Naive thymus-derived CD4-positive, alpha-beta T cell (primary cell): ENCODE measurements around the gene WDR88. TPM values are rescaled to one million over a fixed set of nuclear protein-coding genes. Genes with fewer than 3 reads are reported as not detected.

Experiments
- ATAC-seq: fragments of 150-1000 bp; cut with Tn5 transposase; 2 replicates; pipeline ENCODE4 v1.10.0; 2021; ENCODE audit warnings: mild to moderate bottlenecking, moderate library complexity
- CTCF ChIA-PET: fragments of 350-600 bp; sonication (Branson Sonifier 250); formaldehyde crosslinking; loops from one replicate; lab custom pipeline; 2021; ENCODE audit warnings: antibody characterized with exemption; lab: Charles Lee
- POLR2A ChIA-PET: fragments of 350-600 bp; sonication (Branson Sonifier 250); formaldehyde crosslinking; loops from one replicate; lab custom pipeline; 2021; ENCODE audit warnings: antibody characterized with exemption, inconsistent platforms; lab: Charles Lee
- DNase-seq, 9 donors: peaks; one replicate each; pipeline versions ENCODE4 v3.0.0 to v3.0.0-alpha.2; 2020 to 2022; ENCODE audit warnings: mixed read lengths in 1 of 9
- H3K27ac ChIP-seq: one replicate; pipeline ENCODE4 v1.7.0; 2013; ENCODE audit warnings: mild to moderate bottlenecking, low read depth, low read length, moderate library complexity
- H3K27me3 ChIP-seq, 2 donors: one replicate each; pipeline ENCODE4 v1.7.0; 2013; ENCODE audit warnings: low read length in 2 of 2, mild to moderate bottlenecking in 2 of 2, moderate library complexity in 2 of 2; ENCODE audit not compliant: control insufficient read depth in 2 of 2, insufficient read depth in 2 of 2
- H3K36me3 ChIP-seq, 3 experiments: 1 replicate in 2 of 3; 2 replicates in 1 of 3; pipeline ENCODE4 v1.7.0; 2013; ENCODE audit warnings: low read length in 3 of 3, mild to moderate bottlenecking in 3 of 3, moderate library complexity in 1 of 3; ENCODE audit not compliant: insufficient read depth in 3 of 3, control insufficient read depth in 2 of 3
- H3K4me1 ChIP-seq, 2 donors: one replicate each; pipeline ENCODE4 v1.7.0; 2013; ENCODE audit warnings: low read length in 2 of 2, mild to moderate bottlenecking in 2 of 2, moderate library complexity in 1 of 2; ENCODE audit not compliant: control insufficient read depth in 2 of 2, insufficient read depth in 2 of 2
- H3K4me3 ChIP-seq: 2 replicates; pipeline ENCODE4 v1.7.0; 2013; ENCODE audit warnings: mild to moderate bottlenecking, low read length
- H3K9me3 ChIP-seq, 3 experiments: 1 replicate in 2 of 3; 2 replicates in 1 of 3; pipeline ENCODE4 v1.7.0; 2013; ENCODE audit warnings: low read length in 3 of 3; ENCODE audit not compliant: control insufficient read depth in 2 of 3
- H3K27ac Mint-ChIP-seq, 9 donors: one replicate each; pipeline ENCODE4 v1.8.0; 2020 to 2022; ENCODE audit warnings: mixed read lengths in 9 of 9, mild to moderate bottlenecking in 8 of 9, moderate library complexity in 5 of 9, inconsistent platforms in 2 of 9
- H3K27me3 Mint-ChIP-seq, 5 donors: one replicate each; pipeline ENCODE4 v1.8.0; 2021 to 2022; ENCODE audit warnings: mixed read lengths in 5 of 5, mild to moderate bottlenecking in 1 of 5
- H3K36me3 Mint-ChIP-seq, 5 donors: one replicate each; pipeline ENCODE4 v1.8.0; 2020 to 2022; ENCODE audit warnings: mixed read lengths in 5 of 5, mild to moderate bottlenecking in 3 of 5, inconsistent platforms in 1 of 5
- H3K4me1 Mint-ChIP-seq, 7 donors: one replicate each; pipeline ENCODE4 v1.8.0; 2020 to 2022; ENCODE audit warnings: mixed read lengths in 7 of 7, mild to moderate bottlenecking in 3 of 7, inconsistent platforms in 1 of 7
- H3K4me3 Mint-ChIP-seq, 10 donors: one replicate each; pipeline ENCODE4 v1.8.0; 2020 to 2022; ENCODE audit warnings: mild to moderate bottlenecking in 10 of 10, mixed read lengths in 10 of 10, moderate library complexity in 6 of 10, inconsistent platforms in 2 of 10
- H3K9me3 Mint-ChIP-seq, 11 donors: one replicate each; pipeline ENCODE4 v1.8.0; 2020 to 2022; ENCODE audit warnings: mixed read lengths in 11 of 11, mild to moderate bottlenecking in 4 of 11, inconsistent platforms in 1 of 11, moderate library complexity in 1 of 11
- intact Hi-C, 2 donors: fragments of 100-400 bp; cut with micrococcal nuclease; formaldehyde crosslinking; loops; one replicate each; pipeline ENCODE4 v1.15.1; 2023
- polyA plus RNA-seq, 2 donors: library from polyadenylated mRNA; unstranded; fragments of 300-500 nt; fragmentation: Illumina TruSeq; gene quantifications; one replicate each; pipeline ENCODE4 v1.2.3, GENCODE V29; 2021
- total RNA-seq, 6 experiments: library from RNA in 5 of 6; stranded (reverse) in 5 of 6; gene quantifications; 1 replicate in 5 of 6; 2 replicates in 1 of 6; pipeline ENCODE4 v1.2.3 and lab custom pipeline; 2021 to 2026

WDR88 gene
- total and polyA plus RNA-seq, 7 experiments from 2014 or later, result 0.15 to 0.62 (median 0.37) TPM; not detected in 3

- ATAC-seq, result no peak
- Histone ChIP-seq H3K27me3 (no peaks in the 10 kb centered on the region), H3K27ac (no peak overlapping the region), H3K4me1 (no peaks in the 10 kb centered on the region), H3K9me3 (no peaks in the 10 kb centered on the region), H3K36me3 (peaks cover 0 to 78% (median 15%) of the 10 kb centered on the region in 3 experiments), H3K4me3 (no peak overlapping the region)
- Mint-ChIP-seq H3K9me3 (no peaks in the 10 kb centered on the region), H3K36me3 (peaks cover 15 to 49% (median 22%) of the 10 kb centered on the region in 5 donors), H3K4me3 (no peak overlapping the region), H3K27me3 (no peaks in the 10 kb centered on the region), H3K4me1 (peaks cover 0 to 1% (median 0%) of the 10 kb centered on the region in 7 donors), H3K27ac (no peak overlapping the region)
- POLR2A ChIA-PET, result no interaction called here
- DNase-seq, result no peak
- intact Hi-C loops, result no loop called here
- CTCF ChIA-PET, result no interaction called here
These were observed 21.6 kb upstream of the WDR88 start for GRCh38 chr19:33110137-33110910.

- peaks cover 0 to 84% (median 16%) of the 10 kb centered on the region in 3 experiments for H3K36me3 ChIP-seq
- peaks cover 0 to 1% (median 0%) of the 10 kb centered on the region in 7 donors for H3K4me1 Mint-ChIP-seq
- no peak for ATAC-seq
These were observed 20.3 kb upstream of the WDR88 start for GRCh38 chr19:33111587-33111986.

DNA sequence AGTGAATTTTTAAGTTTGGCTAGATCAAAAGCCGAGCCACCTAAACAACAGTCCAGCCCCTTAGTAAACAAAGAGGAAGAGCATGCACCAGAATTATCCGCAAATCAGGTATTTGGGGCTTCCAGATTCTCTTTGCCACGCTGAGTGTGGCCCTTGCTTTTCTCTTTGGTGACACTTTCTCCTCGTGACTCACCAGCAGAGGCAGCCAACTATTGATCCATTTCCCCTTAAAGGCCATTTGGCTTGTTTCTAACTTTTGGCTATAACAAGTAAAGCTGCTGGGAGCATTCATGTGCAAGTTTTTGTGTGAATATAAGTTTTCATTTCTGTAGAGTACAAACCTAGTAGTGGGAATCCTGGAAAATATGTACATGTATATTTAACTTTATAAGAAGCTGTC, 17.6 kb upstream of the WDR88 start:
- Histone ChIP-seq H3K27ac (no peak overlapping the region), H3K36me3 (peaks cover 6 to 84% (median 14%) of the 10 kb centered on the region in 3 experiments), H3K27me3 (no peaks in the 10 kb centered on the region), H3K4me1 (no peaks in the 10 kb centered on the region), H3K9me3 (no peaks in the 10 kb centered on the region), H3K4me3 (no peak overlapping the region)
- Mint-ChIP-seq H3K27ac (peak overlapping the region in 1 of 9 donors; percentile 22), H3K4me1 (no peaks in the 10 kb centered on the region), H3K4me3 (no peak overlapping the region), H3K9me3 (no peaks in the 10 kb centered on the region), H3K27me3 (no peaks in the 10 kb centered on the region), H3K36me3 (peaks cover 18 to 59% (median 43%) of the 10 kb centered on the region in 5 donors)
- DNase-seq (no peak), ATAC-seq (no peak)
- intact Hi-C loops, result no loop called here
- POLR2A ChIA-PET, result no interaction called here
- CTCF ChIA-PET, result no interaction called here

More at GRCh38 chr19:33111587-33111986, 20.3 kb upstream of the WDR88 start:
- peaks cover 16 to 54% (median 28%) of the 10 kb centered on the region in 5 donors for H3K36me3 Mint-ChIP-seq
- no peaks in the 10 kb centered on the region for H3K27me3 ChIP-seq
- no peaks in the 10 kb centered on the region for H3K9me3 ChIP-seq
- ChIA-PET POLR2A (no interaction called here), CTCF (no interaction called here)
- H3K27ac ChIP-seq, result no peak overlapping the region
- no peak for DNase-seq
- no peak overlapping the region for H3K4me3 ChIP-seq
- no peak overlapping the region for H3K27ac Mint-ChIP-seq
- intact Hi-C loops, result no loop called here
- no peaks in the 10 kb centered on the region for H3K9me3 Mint-ChIP-seq
- H3K27me3 Mint-ChIP-seq, result no peaks in the 10 kb centered on the region
- H3K4me1 ChIP-seq, result no peaks in the 10 kb centered on the region
- no peak overlapping the region for H3K4me3 Mint-ChIP-seq

DNA sequence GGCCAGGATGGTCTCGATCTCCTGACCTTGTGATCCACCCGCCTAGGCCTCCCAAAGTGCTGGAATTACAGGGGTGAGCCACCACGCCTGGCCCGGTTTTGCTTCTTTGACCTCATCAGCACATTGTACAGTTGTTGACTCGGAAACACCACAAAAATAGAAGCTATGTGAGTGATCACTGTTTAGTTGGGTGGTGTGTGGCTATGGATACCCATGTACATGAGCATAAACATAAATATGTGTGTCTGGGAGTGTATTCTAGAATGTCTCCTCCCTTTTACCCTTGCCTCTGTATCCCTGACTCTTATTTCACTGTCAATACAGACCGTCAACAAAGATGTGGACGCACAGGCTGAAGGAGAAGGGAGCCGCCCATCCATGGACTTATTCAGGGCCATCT, 14.4 kb upstream of the WDR88 start:
- ChIA-PET CTCF (interaction anchor here (0.6 kb wide), 1 partner anchor 10 kb away, joined by 7 read pairs; no protein-coding TSS in a partner anchor), POLR2A (interaction anchor here (1.1 kb wide), 1 partner anchor 145 kb away, joined by 3 read pairs; the partner anchor contains the start of genes CEP89 and FAAP24)
- no peak for DNase-seq
- no peak overlapping the region for H3K27ac ChIP-seq
- Mint-ChIP-seq H3K4me3 (no peak overlapping the region), H3K9me3 (no peaks in the 10 kb centered on the region), H3K27me3 (no peaks in the 10 kb centered on the region), H3K36me3 (peaks cover 8 to 45% (median 35%) of the 10 kb centered on the region in 5 donors), H3K4me1 (no peaks in the 10 kb centered on the region), H3K27ac (no peak overlapping the region)
- no peak for ATAC-seq
- no peaks in the 10 kb centered on the region for H3K4me1 ChIP-seq
- H3K36me3 ChIP-seq, result peaks cover 6 to 66% (median 14%) of the 10 kb centered on the region in 3 experiments
- intact Hi-C loops, result no loop called here
- no peaks in the 10 kb centered on the region for H3K9me3 ChIP-seq
- H3K4me3 ChIP-seq, result no peak overlapping the region
- no peaks in the 10 kb centered on the region for H3K27me3 ChIP-seq

DNA sequence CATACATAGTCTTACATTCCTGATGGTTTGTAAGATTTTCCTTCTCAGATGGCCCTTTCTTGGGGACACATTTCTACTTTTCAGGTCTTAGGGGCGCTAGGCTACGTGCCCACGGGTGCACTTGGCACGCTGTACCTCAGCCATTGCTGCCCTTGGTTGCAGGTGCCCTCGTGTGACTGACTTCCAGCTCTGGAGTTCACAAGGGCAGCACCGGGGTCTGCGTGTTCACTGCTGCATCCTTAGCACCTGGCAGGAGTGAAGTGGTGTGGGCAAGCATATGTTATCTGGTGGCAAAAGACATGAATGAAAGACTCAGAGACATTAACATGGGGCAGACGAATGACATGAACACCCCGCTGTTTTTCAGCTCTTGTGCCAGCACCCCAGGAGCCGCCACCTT, 13.3 kb upstream of the WDR88 start:
- intact Hi-C loops, result loop anchor here (1.0 to 2.0 kb wide), 4 partner anchors 142 to 519 kb away; partner anchors contain the start of genes FAAP24 (in 1 of the 2) and NUDT19 (in 1 of the 2)
- H3K36me3 Mint-ChIP-seq, result peaks cover 8 to 41% (median 35%) of the 10 kb centered on the region in 5 donors

GRCh38 chr19:33124207-33125098, 7.5 kb upstream of the WDR88 start:
- H3K9me3 ChIP-seq, result no peaks in the 10 kb centered on the region
- Mint-ChIP-seq H3K36me3 (peaks cover 4 to 29% (median 16%) of the 10 kb centered on the region in 5 donors), H3K4me3 (no peak overlapping the region), H3K9me3 (no peaks in the 10 kb centered on the region), H3K27ac (peak overlapping the region in 2 of 9 donors; percentile 41 to 44), H3K4me1 (peaks cover 0 to 9% (median 7%) of the 10 kb centered on the region in 7 donors), H3K27me3 (no peaks in the 10 kb centered on the region)
- POLR2A ChIA-PET, result interaction anchor here (0.5 to 0.9 kb wide), 2 partner anchors 52 to 133 kb away, joined by 4 read pairs; no protein-coding TSS in a partner anchor
- H3K36me3 ChIP-seq, result peaks cover 0 to 41% (median 0%) of the 10 kb centered on the region in 3 experiments
- peak; percentile 40 for ATAC-seq
- CTCF ChIA-PET, result interaction anchor here (0.7 to 1.6 kb wide), 9 partner anchors 36 to 556 kb away, joined by 3 to 8 read pairs (median 3); no protein-coding TSS in a partner anchor
- no peaks in the 10 kb centered on the region for H3K4me1 ChIP-seq
- no peak for DNase-seq
- no peak overlapping the region for H3K4me3 ChIP-seq
- intact Hi-C loops, result loop anchor here (5.0 kb wide), 3 partner anchors 113 to 432 kb away; partner anchors contain the start of gene NUDT19 (in 1 of the 2)
- no peak overlapping the region for H3K27ac ChIP-seq
- H3K27me3 ChIP-seq, result no peaks in the 10 kb centered on the region

More for the DNA sequence above, 13.3 kb upstream of the WDR88 start:
- no peak for DNase-seq
- Histone ChIP-seq H3K4me1 (no peaks in the 10 kb centered on the region), H3K27ac (no peak overlapping the region), H3K27me3 (no peaks in the 10 kb centered on the region), H3K4me3 (no peak overlapping the region), H3K9me3 (no peaks in the 10 kb centered on the region), H3K36me3 (peaks cover 6 to 55% (median 14%) of the 10 kb centered on the region in 3 experiments)
- Mint-ChIP-seq H3K27ac (peak overlapping the region in 1 of 9 donors; percentile 59), H3K9me3 (no peaks in the 10 kb centered on the region), H3K27me3 (no peaks in the 10 kb centered on the region), H3K4me3 (no peak overlapping the region), H3K4me1 (no peaks in the 10 kb centered on the region)
- ChIA-PET POLR2A (interaction anchor here (1.0 kb wide), 1 partner anchor 58 kb away, joined by 3 read pairs; no protein-coding TSS in a partner anchor), CTCF (no interaction called here)
- no peak for ATAC-seq
